ENCODE measurements around the gene SIM2.

DNA sequence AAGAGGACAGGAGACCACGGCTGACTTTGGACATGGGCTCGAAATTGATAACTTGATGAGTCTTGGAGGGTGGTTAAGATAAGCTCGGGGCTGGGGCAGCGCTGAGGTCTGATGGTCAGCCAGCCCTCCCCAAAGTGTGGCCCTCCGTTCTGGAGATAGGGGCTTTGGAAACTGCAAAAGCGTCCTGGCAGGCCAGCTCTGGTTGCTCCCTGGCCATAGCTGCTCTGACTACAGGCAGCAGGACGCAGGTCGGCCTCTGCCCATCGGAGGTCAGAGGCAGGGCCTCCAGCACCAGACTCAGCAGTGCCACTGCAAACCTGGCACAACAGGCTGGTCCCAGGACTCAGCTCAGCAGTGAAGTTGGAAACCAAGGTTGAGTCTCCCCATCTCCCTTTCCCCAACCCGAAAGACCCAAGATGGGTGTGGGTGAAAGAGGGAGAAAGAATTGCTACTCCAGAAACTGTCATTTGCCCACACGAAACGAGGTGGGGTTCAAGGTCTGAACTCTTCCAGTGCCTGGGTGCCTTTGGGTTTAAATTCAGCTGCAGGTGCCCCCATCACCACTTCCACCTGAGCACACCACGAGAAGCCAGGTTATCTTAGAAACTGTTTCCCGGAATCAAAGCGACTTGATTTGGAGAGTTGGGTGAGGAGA is 4.8 kb downstream of the SIM2 start:
- TF ChIP-seq, protein P1, sequence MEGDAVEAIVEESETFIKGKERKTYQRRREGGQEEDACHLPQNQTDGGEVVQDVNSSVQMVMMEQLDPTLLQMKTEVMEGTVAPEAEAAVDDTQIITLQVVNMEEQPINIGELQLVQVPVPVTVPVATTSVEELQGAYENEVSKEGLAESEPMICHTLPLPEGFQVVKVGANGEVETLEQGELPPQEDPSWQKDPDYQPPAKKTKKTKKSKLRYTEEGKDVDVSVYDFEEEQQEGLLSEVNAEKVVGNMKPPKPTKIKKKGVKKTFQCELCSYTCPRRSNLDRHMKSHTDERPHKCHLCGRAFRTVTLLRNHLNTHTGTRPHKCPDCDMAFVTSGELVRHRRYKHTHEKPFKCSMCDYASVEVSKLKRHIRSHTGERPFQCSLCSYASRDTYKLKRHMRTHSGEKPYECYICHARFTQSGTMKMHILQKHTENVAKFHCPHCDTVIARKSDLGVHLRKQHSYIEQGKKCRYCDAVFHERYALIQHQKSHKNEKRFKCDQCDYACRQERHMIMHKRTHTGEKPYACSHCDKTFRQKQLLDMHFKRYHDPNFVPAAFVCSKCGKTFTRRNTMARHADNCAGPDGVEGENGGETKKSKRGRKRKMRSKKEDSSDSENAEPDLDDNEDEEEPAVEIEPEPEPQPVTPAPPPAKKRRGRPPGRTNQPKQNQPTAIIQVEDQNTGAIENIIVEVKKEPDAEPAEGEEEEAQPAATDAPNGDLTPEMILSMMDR (IDR thresholded peaks at IDR 0.05): no peak
- no peak for TF ChIP-seq POLR2A (IDR thresholded peaks at IDR 0.05)
